CD14-positive monocyte (primary cell): ENCODE data around the gene SLC12A7. TPM values are rescaled to one million over a fixed set of nuclear protein-coding genes. Genes with fewer than 3 reads are reported as not detected.
A peak's percentile ranks its signal among the peaks of the same experiment; 100 is the strongest.

Experiments
- DNase-seq, 3 donors: peaks; one replicate each; pipeline ENCODE4 v3.0.0-alpha.2; 2011 to 2022
- H2AFZ ChIP-seq: 2 replicates; pipeline ENCODE4 v1.6.0; 2012; ENCODE audit warnings: mild to moderate bottlenecking, low read depth, low read length, inconsistent platforms; ENCODE audit not compliant: insufficient read depth, poor library complexity, severe bottlenecking
- H3K27ac ChIP-seq, 2 donors: 1 replicate in 1 of 2; 2 replicates in 1 of 2; pipeline ENCODE4 v1.5.1; 2012 to 2013; ENCODE audit warnings: low read length in 2 of 2, control low read depth in 1 of 2, inconsistent platforms in 1 of 2, low read depth in 1 of 2, mild to moderate bottlenecking in 1 of 2
- H3K27me3 ChIP-seq, 2 donors: one replicate each; pipeline versions ENCODE4 v1.6.0 to v1.6.1; 2011 to 2013; ENCODE audit warnings: low read length in 2 of 2; ENCODE audit not compliant: control insufficient read depth in 2 of 2, insufficient read depth in 2 of 2
- H3K36me3 ChIP-seq, 2 donors: replicated peaks in 1 of 2; 1 replicate in 1 of 2; 2 replicates in 1 of 2; pipeline versions ENCODE4 v1.5.1 to v1.6.1; 2012 to 2013; ENCODE audit warnings: low read length in 2 of 2, control low read depth in 1 of 2, inconsistent platforms in 1 of 2, mild to moderate bottlenecking in 1 of 2; ENCODE audit not compliant: insufficient read depth in 2 of 2, control insufficient read depth in 1 of 2
- H3K4me1 ChIP-seq, 2 donors: 1 replicate in 1 of 2; 2 replicates in 1 of 2; pipeline versions ENCODE4 v1.5.1 to v1.6.1; 2012 to 2013; ENCODE audit warnings: low read length in 2 of 2, control low read depth in 1 of 2, inconsistent platforms in 1 of 2, mild to moderate bottlenecking in 1 of 2, moderate library complexity in 1 of 2; ENCODE audit not compliant: insufficient read depth in 2 of 2, control insufficient read depth in 1 of 2
- H3K4me2 ChIP-seq: replicated peaks from 2 replicates; pipeline ENCODE3; 2012; ENCODE audit warnings: low read length, moderate library complexity, mild to moderate bottlenecking; ENCODE audit not compliant: poor library complexity, severe bottlenecking; ENCODE audit errors: extremely low read depth
- H3K4me3 ChIP-seq, 3 experiments: fragments of 200-600 bp in 1 of 3; sonication (generic) in 1 of 3; replicated peaks in 1 of 3; 1 replicate in 2 of 3; 2 replicates in 1 of 3; pipeline ENCODE4 v1.5.1; 2011 to 2013; ENCODE audit warnings: low read length in 3 of 3, mild to moderate bottlenecking in 3 of 3, control low read depth in 2 of 3, low read depth in 2 of 3, inconsistent platforms in 1 of 3, moderate library complexity in 1 of 3
- H3K79me2 ChIP-seq: 2 replicates; pipeline ENCODE4 v1.6.0; 2012; ENCODE audit warnings: mild to moderate bottlenecking, control low read depth, inconsistent platforms, low read length, moderate library complexity; ENCODE audit not compliant: insufficient read depth
- H3K9ac ChIP-seq: 2 replicates; pipeline ENCODE4 v1.6.0; 2017; ENCODE audit warnings: low read length, mild to moderate bottlenecking; ENCODE audit not compliant: insufficient read depth, poor library complexity, severe bottlenecking
- H3K9me3 ChIP-seq, 2 donors: replicated peaks in 1 of 2; 1 replicate in 1 of 2; 2 replicates in 1 of 2; pipeline versions ENCODE4 v1.5.1 to v1.6.1; 2012 to 2013; ENCODE audit warnings: low read length in 2 of 2, control low read depth in 1 of 2; ENCODE audit not compliant: control insufficient read depth in 1 of 2, insufficient read depth in 1 of 2
- H4K20me1 ChIP-seq: 2 replicates; pipeline ENCODE4 v1.6.0; 2012; ENCODE audit warnings: mild to moderate bottlenecking, low read length, control low read depth, moderate library complexity; ENCODE audit not compliant: insufficient read depth
- H3K27ac Mint-ChIP-seq, 7 donors: one replicate each; pipeline ENCODE4 v1.8.0; 2020; ENCODE audit warnings: mild to moderate bottlenecking in 7 of 7, mixed read lengths in 7 of 7, moderate library complexity in 6 of 7, inconsistent platforms in 2 of 7
- H3K27me3 Mint-ChIP-seq, 3 donors: one replicate each; pipeline ENCODE4 v1.8.0; 2021 to 2022; ENCODE audit warnings: low read depth in 3 of 3, mild to moderate bottlenecking in 3 of 3, mixed read lengths in 3 of 3, moderate library complexity in 3 of 3, inconsistent platforms in 1 of 3
- H3K36me3 Mint-ChIP-seq, 2 donors: one replicate each; pipeline ENCODE4 v1.8.0; 2020; ENCODE audit warnings: mixed read lengths in 2 of 2, inconsistent platforms in 1 of 2, mild to moderate bottlenecking in 1 of 2
- H3K4me1 Mint-ChIP-seq: one replicate; pipeline ENCODE4 v1.8.0; 2020; ENCODE audit warnings: mild to moderate bottlenecking, mixed read lengths
- H3K4me3 Mint-ChIP-seq, 2 donors: one replicate each; pipeline ENCODE4 v1.8.0; 2020; ENCODE audit warnings: mild to moderate bottlenecking in 2 of 2, mixed read lengths in 2 of 2, moderate library complexity in 1 of 2
- H3K9me3 Mint-ChIP-seq, 7 donors: one replicate each; pipeline ENCODE4 v1.8.0; 2020 to 2022; ENCODE audit warnings: mixed read lengths in 7 of 7, mild to moderate bottlenecking in 6 of 7, moderate library complexity in 6 of 7, inconsistent platforms in 2 of 7
- WGBS: methylation state at CpG from one replicate; pipeline ENCODE4 v1.1.5; 2013; ENCODE audit warnings: missing lambda C conversion rate; ENCODE audit not compliant: insufficient coverage; 5-methylcytosine and 5-hydroxymethylcytosine counted together
- intact Hi-C, 2 donors: fragments of 100-400 bp; cut with micrococcal nuclease; formaldehyde crosslinking; loops; one replicate each; pipeline versions ENCODE4 v1.15.0 to v1.15.1; 2023
- polyA plus RNA-seq, 3 donors: library from polyadenylated mRNA; depleted of rRNA in 1 of 3; unstranded in 2 of 3; stranded (reverse) in 1 of 3; fragments of 300-500 nt in 2 of 3; fragments of >200 nt in 1 of 3; fragmentation: Illumina TruSeq in 2 of 3; gene quantifications; 1 replicate in 2 of 3; 2 replicates in 1 of 3; pipeline ENCODE4 v1.2.3, GENCODE V29; 2012 to 2021
- TF ChIP-seq, protein P1 (sequence below): fragments of 200-600 bp; IDR thresholded peaks from one replicate; pipeline ENCODE4 v1.8.0; 2022; ENCODE audit warnings: antibody characterized with exemption, mild to moderate bottlenecking

SLC12A7 gene
- polyA plus RNA-seq, 3 donors = 8.2 to 31.2 (median 12.5) TPM

DNA sequence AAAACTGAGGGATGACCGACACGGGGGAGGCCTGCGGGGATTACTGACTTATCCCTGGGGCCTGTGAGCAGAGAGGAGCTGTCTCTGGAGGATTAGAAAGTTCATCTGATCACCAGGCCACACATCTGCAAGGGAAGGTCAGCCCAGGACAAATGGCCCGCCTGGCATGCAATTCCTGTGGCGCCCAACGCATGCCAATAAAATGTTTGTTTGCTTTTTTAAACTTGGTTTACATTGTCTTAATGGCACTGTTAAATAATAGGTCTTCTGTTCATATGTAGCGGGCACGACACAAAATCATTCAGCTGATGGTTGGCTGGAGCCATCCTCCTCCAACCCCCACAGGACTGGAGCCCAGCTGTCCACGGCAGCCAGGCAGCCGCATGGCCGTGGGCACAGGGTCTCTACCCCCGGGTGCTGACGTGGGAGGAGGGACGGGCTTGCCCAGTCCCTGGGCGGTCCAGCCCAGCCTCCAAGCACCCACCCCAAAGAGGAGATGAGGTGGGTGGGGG lies 41.0 kb upstream of the SLC12A7 start:
- Histone ChIP-seq H3K9me3 (peaks cover 9 to 14% of the 10 kb centered on the region in 2 donors), H3K27me3 (peaks cover 5 to 44% of the 10 kb centered on the region in 2 donors), H2AFZ (no peak overlapping the region), H3K79me2 (no peaks in the 10 kb centered on the region), H3K4me1 (no peaks in the 10 kb centered on the region), H4K20me1 (no peaks in the 10 kb centered on the region), H3K36me3 (no peaks in the 10 kb centered on the region), H3K4me2 (no peak overlapping the region), H3K27ac (no peak overlapping the region), H3K9ac (no peak overlapping the region), H3K4me3 (no peak overlapping the region)
- Mint-ChIP-seq H3K4me1 (no peaks in the 10 kb centered on the region), H3K27ac (no peak overlapping the region), H3K27me3 (peaks cover 30 to 52% (median 45%) of the 10 kb centered on the region in 3 donors), H3K4me3 (peak overlapping the region in 1 of 2 donors; percentile 57), H3K36me3 (no peaks in the 10 kb centered on the region), H3K9me3 (peaks cover 4 to 15% (median 7%) of the 10 kb centered on the region in 7 donors)
- 89% methylated on average over 3 of the region's 15 CpGs for WGBS
- intact Hi-C loops = no loop called here
- TF ChIP-seq, protein P1, sequence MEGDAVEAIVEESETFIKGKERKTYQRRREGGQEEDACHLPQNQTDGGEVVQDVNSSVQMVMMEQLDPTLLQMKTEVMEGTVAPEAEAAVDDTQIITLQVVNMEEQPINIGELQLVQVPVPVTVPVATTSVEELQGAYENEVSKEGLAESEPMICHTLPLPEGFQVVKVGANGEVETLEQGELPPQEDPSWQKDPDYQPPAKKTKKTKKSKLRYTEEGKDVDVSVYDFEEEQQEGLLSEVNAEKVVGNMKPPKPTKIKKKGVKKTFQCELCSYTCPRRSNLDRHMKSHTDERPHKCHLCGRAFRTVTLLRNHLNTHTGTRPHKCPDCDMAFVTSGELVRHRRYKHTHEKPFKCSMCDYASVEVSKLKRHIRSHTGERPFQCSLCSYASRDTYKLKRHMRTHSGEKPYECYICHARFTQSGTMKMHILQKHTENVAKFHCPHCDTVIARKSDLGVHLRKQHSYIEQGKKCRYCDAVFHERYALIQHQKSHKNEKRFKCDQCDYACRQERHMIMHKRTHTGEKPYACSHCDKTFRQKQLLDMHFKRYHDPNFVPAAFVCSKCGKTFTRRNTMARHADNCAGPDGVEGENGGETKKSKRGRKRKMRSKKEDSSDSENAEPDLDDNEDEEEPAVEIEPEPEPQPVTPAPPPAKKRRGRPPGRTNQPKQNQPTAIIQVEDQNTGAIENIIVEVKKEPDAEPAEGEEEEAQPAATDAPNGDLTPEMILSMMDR = no peak
- DNase-seq = no peak

DNA sequence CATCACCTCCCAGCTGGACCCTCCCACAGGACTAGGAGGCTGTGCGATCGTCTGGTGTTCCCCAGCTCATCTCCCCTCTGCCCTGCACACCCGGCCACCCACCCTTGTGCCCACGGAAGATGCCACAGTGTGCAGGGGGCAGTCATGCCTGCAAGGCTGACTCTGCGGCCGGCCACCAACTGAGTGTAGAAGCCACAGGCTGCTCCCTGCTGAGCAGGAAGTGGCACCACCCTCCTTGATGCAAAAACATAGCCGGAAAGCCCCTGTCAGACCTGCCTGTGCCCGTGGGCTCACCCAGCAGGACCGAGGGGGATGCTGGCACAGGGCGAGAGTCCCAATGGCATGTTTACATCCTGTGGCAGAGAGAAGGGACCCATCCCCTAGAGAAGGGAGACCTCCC lies 40.3 kb upstream of the SLC12A7 start:
- Mint-ChIP-seq H3K9me3 (peaks cover 1 to 10% (median 6%) of the 10 kb centered on the region in 7 donors), H3K4me3 (no peak overlapping the region), H3K27me3 (peaks cover 24 to 45% (median 38%) of the 10 kb centered on the region in 3 donors), H3K4me1 (no peaks in the 10 kb centered on the region), H3K27ac (no peak overlapping the region), H3K36me3 (no peaks in the 10 kb centered on the region)
- no peaks in the 10 kb centered on the region for H3K36me3 ChIP-seq
- H3K27me3 ChIP-seq = peaks cover 5 to 40% of the 10 kb centered on the region in 2 donors
- H3K4me2 ChIP-seq = no peak overlapping the region
- H3K9me3 ChIP-seq = peaks cover 9 to 10% of the 10 kb centered on the region in 2 donors
- H4K20me1 ChIP-seq = no peaks in the 10 kb centered on the region
- no peaks in the 10 kb centered on the region for H3K4me1 ChIP-seq
- WGBS = 64% methylated on average over 10 of the region's 10 CpGs
- no peak overlapping the region for H3K9ac ChIP-seq
- no peak for DNase-seq
- no peaks in the 10 kb centered on the region for H3K79me2 ChIP-seq
- TF ChIP-seq, protein P1 = no peak
- intact Hi-C loops = no loop called here
- H3K27ac ChIP-seq = no peak overlapping the region
- H3K4me3 ChIP-seq = no peak overlapping the region
- no peak overlapping the region for H2AFZ ChIP-seq
